H9 (cell line): ENCODE results near the gene VWA5A. TPM values are rescaled to one million over a fixed set of nuclear protein-coding genes. Genes with fewer than 3 reads are reported as not detected.

Experiments used
- DNase-seq: peaks from one replicate; pipeline ENCODE4 v3.0.0-alpha.2; 2017
- H2AFZ ChIP-seq: one replicate; pipeline ENCODE4 v1.6.1; 2013; ENCODE audit warnings: mild to moderate bottlenecking, low read length, control low read depth, moderate library complexity
- H2AK5ac ChIP-seq: 2 replicates; pipeline ENCODE4 v1.6.1; 2013; ENCODE audit warnings: low read length, control low read depth, mixed read lengths; ENCODE audit not compliant: insufficient read length
- H2BK120ac ChIP-seq: one replicate; pipeline ENCODE4 v1.6.1; 2013; ENCODE audit warnings: low read depth, mild to moderate bottlenecking, low read length, control low read depth, inconsistent platforms; ENCODE audit not compliant: poor library complexity, severe bottlenecking
- H2BK12ac ChIP-seq: 2 replicates; pipeline ENCODE4 v1.6.1; 2013; ENCODE audit warnings: low read length, control low read depth, mixed read lengths, low read depth; ENCODE audit not compliant: insufficient read length
- H2BK15ac ChIP-seq: 2 replicates; pipeline ENCODE4 v1.6.1; 2013; ENCODE audit warnings: low read depth, low read length, control low read depth
- H2BK20ac ChIP-seq: one replicate; pipeline ENCODE4 v1.6.1; 2013; ENCODE audit warnings: low read depth, mild to moderate bottlenecking, low read length, control low read depth, inconsistent platforms; ENCODE audit not compliant: poor library complexity, severe bottlenecking
- H2BK5ac ChIP-seq: 2 replicates; pipeline ENCODE4 v1.6.1; 2013; ENCODE audit warnings: low read length, control low read depth, mixed read lengths; ENCODE audit not compliant: insufficient read length
- H3K14ac ChIP-seq: 2 replicates; pipeline ENCODE4 v1.6.1; 2013; ENCODE audit warnings: low read length, control low read depth; ENCODE audit not compliant: insufficient read depth
- H3K18ac ChIP-seq: 2 replicates; pipeline ENCODE4 v1.6.1; 2013; ENCODE audit warnings: low read depth, mild to moderate bottlenecking, mixed read lengths, low read length, control low read depth; ENCODE audit not compliant: insufficient read length
- H3K23ac ChIP-seq: 2 replicates; pipeline ENCODE4 v1.6.1; 2013; ENCODE audit warnings: low read length, control low read depth, mixed read lengths, low read depth; ENCODE audit not compliant: insufficient read length
- H3K23me2 ChIP-seq: 2 replicates; pipeline ENCODE4 v1.6.1; 2013; ENCODE audit warnings: low read depth, mild to moderate bottlenecking, mixed read lengths, low read length, control low read depth; ENCODE audit not compliant: insufficient read length, poor library complexity, severe bottlenecking
- H3K27ac ChIP-seq: 2 replicates; pipeline ENCODE4 v1.5.1; 2013; ENCODE audit warnings: low read length, control low read depth, mixed read lengths, low read depth; ENCODE audit not compliant: insufficient read length
- H3K27me3 ChIP-seq: 2 replicates; pipeline ENCODE4 v1.6.1; 2013; ENCODE audit warnings: low read length, control low read depth, inconsistent platforms; ENCODE audit not compliant: insufficient read depth
- H3K4ac ChIP-seq: 2 replicates; pipeline ENCODE4 v1.6.1; 2013; ENCODE audit warnings: low read depth, mild to moderate bottlenecking, control low read depth, inconsistent platforms, low read length, moderate library complexity
- H3K4me1 ChIP-seq: 2 replicates; pipeline ENCODE4 v1.6.1; 2013; ENCODE audit warnings: low read length, control low read depth, inconsistent platforms; ENCODE audit not compliant: insufficient read depth
- H3K4me2 ChIP-seq: 2 replicates; pipeline ENCODE4 v1.6.1; 2013; ENCODE audit warnings: low read length, control low read depth, mixed read lengths; ENCODE audit not compliant: insufficient read length, insufficient read depth
- H3K56ac ChIP-seq: 2 replicates; pipeline ENCODE4 v1.6.1; 2013; ENCODE audit warnings: low read depth, mild to moderate bottlenecking, mixed read lengths, low read length, control low read depth; ENCODE audit not compliant: insufficient read length
- H3K79me1 ChIP-seq: 2 replicates; pipeline ENCODE4 v1.6.1; 2013; ENCODE audit warnings: low read depth, mild to moderate bottlenecking, moderate library complexity, low read length, control low read depth, inconsistent platforms; ENCODE audit not compliant: insufficient read depth, poor library complexity, severe bottlenecking
- H3K79me2 ChIP-seq: 2 replicates; pipeline ENCODE4 v1.6.1; 2013; ENCODE audit warnings: low read length, control low read depth, inconsistent platforms; ENCODE audit not compliant: insufficient read depth
- H3K9ac ChIP-seq: 2 replicates; pipeline ENCODE4 v1.6.1; 2013; ENCODE audit warnings: low read length, control low read depth, mixed read lengths; ENCODE audit not compliant: insufficient read length; ENCODE audit errors: extremely low read depth
- H3K9me3 ChIP-seq: one replicate; pipeline ENCODE4 v1.6.1; 2013; ENCODE audit warnings: low read depth, low read length, inconsistent platforms; ENCODE audit not compliant: control insufficient read depth
- H3T11ph ChIP-seq: one replicate; pipeline ENCODE4 v1.6.1; 2013; ENCODE audit warnings: mild to moderate bottlenecking, low read length, control low read depth, inconsistent platforms
- H4K20me1 ChIP-seq: one replicate; pipeline ENCODE4 v1.6.1; 2013; ENCODE audit not compliant: control insufficient read depth, insufficient read length, insufficient read depth
- H4K5ac ChIP-seq: 2 replicates; pipeline ENCODE4 v1.6.1; 2013; ENCODE audit warnings: low read depth, mild to moderate bottlenecking, mixed read lengths, low read length, control low read depth; ENCODE audit not compliant: insufficient read length
- H4K8ac ChIP-seq: replicated peaks from 2 replicates; pipeline ENCODE4 v1.6.1; 2013; ENCODE audit warnings: low read length, control low read depth, mixed read lengths, low read depth; ENCODE audit not compliant: insufficient read length
- H4K91ac ChIP-seq: 2 replicates; pipeline ENCODE4 v1.6.1; 2013; ENCODE audit warnings: low read depth, mild to moderate bottlenecking, moderate library complexity, mixed read lengths, low read length, control low read depth; ENCODE audit not compliant: insufficient read length
- H3K27ac Mint-ChIP-seq, 3 experiments: 2 replicates in 2 of 3; 3 replicates in 1 of 3; pipeline ENCODE4 v1.8.0; 2020 to 2021; ENCODE audit warnings: mixed read lengths in 3 of 3, mild to moderate bottlenecking in 1 of 3, moderate library complexity in 1 of 3
- H3K27me3 Mint-ChIP-seq: 2 replicates; pipeline ENCODE4 v1.8.0; 2021; ENCODE audit warnings: low read depth, mild to moderate bottlenecking, moderate library complexity, mixed read lengths
- H3K36me3 Mint-ChIP-seq, 3 experiments: 2 replicates in 2 of 3; 3 replicates in 1 of 3; pipeline ENCODE4 v1.8.0; 2020 to 2021; ENCODE audit warnings: low read depth in 3 of 3, mixed read lengths in 3 of 3; ENCODE audit not compliant: insufficient read depth in 1 of 3
- H3K4me1 Mint-ChIP-seq, 2 experiments: 2 replicates each; pipeline ENCODE4 v1.8.0; 2020; ENCODE audit warnings: mixed read lengths in 2 of 2
- H3K4me3 Mint-ChIP-seq, 2 experiments: 2 replicates in 1 of 2; 3 replicates in 1 of 2; pipeline ENCODE4 v1.8.0; 2020 to 2021; ENCODE audit warnings: mild to moderate bottlenecking in 2 of 2, mixed read lengths in 2 of 2, moderate library complexity in 1 of 2
- H3K9me3 Mint-ChIP-seq, 2 experiments: 2 replicates in 1 of 2; 3 replicates in 1 of 2; pipeline ENCODE4 v1.8.0; 2020; ENCODE audit warnings: mild to moderate bottlenecking in 2 of 2, mixed read lengths in 2 of 2, moderate library complexity in 1 of 2
- whole genome bisulfite sequencing: extraction: QIAGEN DNeasy Blood & Tissue Kit; methylation state at CpG from one replicate; pipeline ENCODE4 v1.1.7; 2013; ENCODE audit warnings: missing lambda C conversion rate, low lambda C conversion rate, mixed read lengths; ENCODE audit not compliant: insufficient read length; ENCODE audit errors: extremely low coverage; 5-methylcytosine and 5-hydroxymethylcytosine counted together
- total RNA-seq: library from RNA; stranded (reverse); gene quantifications from 2 replicates; pipeline ENCODE4 v1.2.1, GENCODE V29; 2021
- TF ChIP-seq, protein P1 (sequence below): fragments of 200-600 bp; sonication (generic); conservative IDR thresholded peaks from 3 replicates; pipeline ENCODE4 v1.8.0; 2021; ENCODE audit warnings: antibody characterized with exemption, mild to moderate bottlenecking

The VWA5A gene
- total RNA-seq, 1 experiment from 2014 or later = 15.6 TPM

DNA sequence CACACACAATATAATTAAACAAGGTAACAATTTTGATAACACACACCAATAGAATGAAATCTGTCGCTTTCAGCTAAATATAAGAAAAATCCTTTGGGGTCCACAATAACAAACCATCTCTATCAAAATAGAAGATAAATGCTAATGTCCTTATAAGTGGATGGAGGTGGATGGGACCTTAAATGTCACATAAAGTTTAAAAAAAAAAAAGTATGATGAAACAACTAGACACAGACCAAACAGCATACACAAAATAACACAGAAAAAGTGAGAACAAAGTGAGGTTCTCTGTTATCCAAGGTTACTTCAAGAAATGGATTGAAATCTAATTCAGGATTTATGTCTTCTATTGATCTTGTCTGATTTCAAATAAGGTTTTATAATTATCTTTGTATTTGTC is 57.3 kb downstream of the VWA5A start:
- no peaks in the 10 kb centered on the region for H3K9me3 ChIP-seq
- Mint-ChIP-seq H3K4me1 (peaks cover 14 to 17% of the 10 kb centered on the region in 2 experiments), H3K9me3 (peaks cover 2% of the 10 kb centered on the region in 2 experiments; a peak in 3 of 5 replicates), H3K36me3 (peaks cover 0 to 3% (median 0%) of the 10 kb centered on the region in 3 experiments; a peak in 2 of 7 replicates), H3K4me3 (no peak overlapping the region), H3K27me3 (peaks cover 45% of the 10 kb centered on the region), H3K27ac (no peak overlapping the region)
- no peaks in the 10 kb centered on the region for H4K20me1 ChIP-seq
- H3T11ph ChIP-seq = no peak overlapping the region
- no CpG with 5 or more reads among the region's 1 CpG for WGBS
- peaks cover 19% of the 10 kb centered on the region; the same call in 1 of the 2 replicates for H3K27me3 ChIP-seq
- H3K79me1 ChIP-seq = no peaks in the 10 kb centered on the region
- no peak overlapping the region for H3K4me2 ChIP-seq
- H2BK5ac ChIP-seq = no peak overlapping the region
- no peak overlapping the region for H2BK15ac ChIP-seq
- no peak overlapping the region for H3K14ac ChIP-seq
- no peak overlapping the region for H3K27ac ChIP-seq
- H3K23me2 ChIP-seq = no peaks in the 10 kb centered on the region
- H3K4ac ChIP-seq = no peak overlapping the region
- no peak overlapping the region for H2AK5ac ChIP-seq
- no peak overlapping the region for H4K5ac ChIP-seq
- no peak overlapping the region for H3K18ac ChIP-seq
- no peak overlapping the region for H2BK120ac ChIP-seq
- no peaks in the 10 kb centered on the region for H3K79me2 ChIP-seq
- no peak for DNase-seq
- no peak overlapping the region for H2AFZ ChIP-seq
- TF ChIP-seq, protein P1, sequence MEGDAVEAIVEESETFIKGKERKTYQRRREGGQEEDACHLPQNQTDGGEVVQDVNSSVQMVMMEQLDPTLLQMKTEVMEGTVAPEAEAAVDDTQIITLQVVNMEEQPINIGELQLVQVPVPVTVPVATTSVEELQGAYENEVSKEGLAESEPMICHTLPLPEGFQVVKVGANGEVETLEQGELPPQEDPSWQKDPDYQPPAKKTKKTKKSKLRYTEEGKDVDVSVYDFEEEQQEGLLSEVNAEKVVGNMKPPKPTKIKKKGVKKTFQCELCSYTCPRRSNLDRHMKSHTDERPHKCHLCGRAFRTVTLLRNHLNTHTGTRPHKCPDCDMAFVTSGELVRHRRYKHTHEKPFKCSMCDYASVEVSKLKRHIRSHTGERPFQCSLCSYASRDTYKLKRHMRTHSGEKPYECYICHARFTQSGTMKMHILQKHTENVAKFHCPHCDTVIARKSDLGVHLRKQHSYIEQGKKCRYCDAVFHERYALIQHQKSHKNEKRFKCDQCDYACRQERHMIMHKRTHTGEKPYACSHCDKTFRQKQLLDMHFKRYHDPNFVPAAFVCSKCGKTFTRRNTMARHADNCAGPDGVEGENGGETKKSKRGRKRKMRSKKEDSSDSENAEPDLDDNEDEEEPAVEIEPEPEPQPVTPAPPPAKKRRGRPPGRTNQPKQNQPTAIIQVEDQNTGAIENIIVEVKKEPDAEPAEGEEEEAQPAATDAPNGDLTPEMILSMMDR = no peak
- H3K56ac ChIP-seq = no peak overlapping the region
- no peak overlapping the region for H4K91ac ChIP-seq
- H3K9ac ChIP-seq = no peak overlapping the region
- no peaks in the 10 kb centered on the region for H3K4me1 ChIP-seq
- H2BK12ac ChIP-seq = no peak overlapping the region
- no peak overlapping the region for H3K23ac ChIP-seq
- no peak overlapping the region for H4K8ac ChIP-seq
- no peak overlapping the region for H2BK20ac ChIP-seq
